Thyroid gland (tissue), 4 donors: Measurements from ENCODE around the gene RSRC2.

ENCODE experiments used
- CTCF ChIP-seq, 6 experiments: fragments of 200-600 bp in 3 of 6; fragments of 450-650 bp in 3 of 6; sonication (generic) in 3 of 6; IDR thresholded peaks; one replicate each; pipeline ENCODE4 v1.5.1; 2016 to 2019; ENCODE audit warnings: antibody characterized with exemption in 6 of 6, mild to moderate bottlenecking in 2 of 6, inconsistent platforms in 1 of 6, moderate library complexity in 1 of 6
- POLR2A ChIP-seq, 2 donors: fragments of 450-650 bp; IDR thresholded peaks; one replicate each; pipeline ENCODE4 v1.6.1; 2017; ENCODE audit warnings: antibody characterized with exemption in 2 of 2, mild to moderate bottlenecking in 2 of 2, moderate library complexity in 1 of 2

- TF ChIP-seq CTCF (IDR thresholded peaks at IDR 0.05), result no peak
- no peak for TF ChIP-seq POLR2A (IDR thresholded peaks at IDR 0.05)
Observed at GRCh38 chr12:122569288-122569687, 42.6 kb upstream of the RSRC2 start.
